ENCODE results near the gene KBTBD12. TPM values are rescaled to one million over a fixed set of nuclear protein-coding genes. Genes with fewer than 3 reads are reported as not detected.

Gene KBTBD12
- total and polyA plus RNA-seq, 10 of the 15 experiments (the other 5 are each of a cell fraction or from before 2014, with no cell fraction given) = 0.01 to 0.11 TPM; not detected in 8

DNA sequence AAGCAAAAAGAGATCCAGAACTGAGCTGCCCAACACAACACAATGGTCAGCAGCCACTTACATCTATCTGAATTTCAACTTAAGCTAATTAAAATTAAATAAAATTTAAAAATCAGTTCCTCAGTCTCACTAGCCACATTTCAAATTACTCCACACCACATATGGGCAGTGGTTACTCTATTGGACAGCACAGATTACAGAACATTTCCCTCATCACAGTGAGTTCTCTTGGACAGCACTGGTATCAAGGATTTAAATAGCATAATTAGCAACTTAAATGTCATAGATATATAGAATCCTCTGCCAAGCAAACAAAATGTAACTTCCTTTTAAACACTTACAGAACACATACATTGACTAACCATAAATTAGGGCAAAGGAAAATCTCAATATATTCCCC lies 64.4 kb downstream of the KBTBD12 start (continued):
- TF ChIP-seq YBX1 (IDR thresholded peaks at IDR 0.05) (no peak), MLLT1 (IDR thresholded peaks at IDR 0.05) (no peak), RAD21 (IDR thresholded peaks at IDR 0.05; ENCODE audit: insufficient read depth, low read depth, low read length) (no peak), POU2F2 (IDR thresholded peaks at IDR 0.05; ENCODE audit: borderline replicate concordance, low read depth, low read length) (no peak), MTA3 (IDR thresholded peaks at IDR 0.05; ENCODE audit: borderline replicate concordance, low read length) (no peak)

DNA sequence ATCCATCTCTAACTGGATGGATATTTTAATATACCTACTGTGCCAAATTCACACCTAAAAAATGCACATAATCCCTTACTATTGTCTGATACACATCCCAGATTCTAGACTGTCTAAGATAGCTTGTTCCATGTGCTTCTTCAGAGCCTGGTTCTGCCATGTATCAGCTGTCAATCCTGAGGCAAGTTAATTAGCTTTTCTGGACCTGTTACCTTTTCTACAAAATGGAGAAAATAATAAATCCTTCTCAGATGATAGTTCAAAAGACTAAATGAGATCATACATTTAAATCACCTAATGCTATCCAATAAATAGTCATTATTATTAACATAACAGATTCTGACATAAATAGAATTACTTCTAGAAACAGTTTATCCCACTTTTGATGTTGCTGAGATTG lies 66.1 kb downstream of the KBTBD12 start:
- H3K9ac ChIP-seq (ENCODE audit: control insufficient read depth, insufficient read depth, low read length) = no peak overlapping the region
- ChIA-PET SMC1A (ENCODE audit: uncharacterized antibody, unreplicated experiment) (no interaction called here), CTCF (no interaction called here), POLR2A (no interaction called here), RAD21 (ENCODE audit: unreplicated experiment) (no interaction called here)
- intact Hi-C loops (cut with micrococcal nuclease; ENCODE audit: unreplicated experiment) (no loop called here), in situ Hi-C loops (cut with MboI) (no loop called here)
- no peak overlapping the region for H3K27ac ChIP-seq (ENCODE audit: control insufficient read depth, insufficient read depth)
- no peaks in the 10 kb centered on the region for H3K4me1 ChIP-seq (ENCODE audit: control insufficient read depth, insufficient read depth, low read length)
- no peak for TF ChIP-seq SMARCA5 (IDR thresholded peaks at IDR 0.05)
- TF ChIP-seq, protein P1, sequence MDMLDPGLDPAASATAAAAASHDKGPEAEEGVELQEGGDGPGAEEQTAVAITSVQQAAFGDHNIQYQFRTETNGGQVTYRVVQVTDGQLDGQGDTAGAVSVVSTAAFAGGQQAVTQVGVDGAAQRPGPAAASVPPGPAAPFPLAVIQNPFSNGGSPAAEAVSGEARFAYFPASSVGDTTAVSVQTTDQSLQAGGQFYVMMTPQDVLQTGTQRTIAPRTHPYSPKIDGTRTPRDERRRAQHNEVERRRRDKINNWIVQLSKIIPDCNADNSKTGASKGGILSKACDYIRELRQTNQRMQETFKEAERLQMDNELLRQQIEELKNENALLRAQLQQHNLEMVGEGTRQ (IDR thresholded peaks at IDR 0.05; ENCODE audit: borderline replicate concordance, low read depth, low read length) = no peak
- TF ChIP-seq DPF2 (IDR thresholded peaks at IDR 0.05) = no peak
- TF ChIP-seq NFXL1 (IDR thresholded peaks at IDR 0.05; ENCODE audit: borderline replicate concordance) = no peak
- no peak for TF ChIP-seq ZNF274 (IDR thresholded peaks at IDR 0.05; ENCODE audit: insufficient read depth, insufficient read length)
- TF ChIP-seq RCOR1 (conservative IDR thresholded peaks at IDR 0.05; ENCODE audit: low read depth, low read length) = no peak
- TF ChIP-seq JUND (IDR thresholded peaks at IDR 0.05; ENCODE audit: low read depth, low read length) = no peak
- TF ChIP-seq, protein P2, sequence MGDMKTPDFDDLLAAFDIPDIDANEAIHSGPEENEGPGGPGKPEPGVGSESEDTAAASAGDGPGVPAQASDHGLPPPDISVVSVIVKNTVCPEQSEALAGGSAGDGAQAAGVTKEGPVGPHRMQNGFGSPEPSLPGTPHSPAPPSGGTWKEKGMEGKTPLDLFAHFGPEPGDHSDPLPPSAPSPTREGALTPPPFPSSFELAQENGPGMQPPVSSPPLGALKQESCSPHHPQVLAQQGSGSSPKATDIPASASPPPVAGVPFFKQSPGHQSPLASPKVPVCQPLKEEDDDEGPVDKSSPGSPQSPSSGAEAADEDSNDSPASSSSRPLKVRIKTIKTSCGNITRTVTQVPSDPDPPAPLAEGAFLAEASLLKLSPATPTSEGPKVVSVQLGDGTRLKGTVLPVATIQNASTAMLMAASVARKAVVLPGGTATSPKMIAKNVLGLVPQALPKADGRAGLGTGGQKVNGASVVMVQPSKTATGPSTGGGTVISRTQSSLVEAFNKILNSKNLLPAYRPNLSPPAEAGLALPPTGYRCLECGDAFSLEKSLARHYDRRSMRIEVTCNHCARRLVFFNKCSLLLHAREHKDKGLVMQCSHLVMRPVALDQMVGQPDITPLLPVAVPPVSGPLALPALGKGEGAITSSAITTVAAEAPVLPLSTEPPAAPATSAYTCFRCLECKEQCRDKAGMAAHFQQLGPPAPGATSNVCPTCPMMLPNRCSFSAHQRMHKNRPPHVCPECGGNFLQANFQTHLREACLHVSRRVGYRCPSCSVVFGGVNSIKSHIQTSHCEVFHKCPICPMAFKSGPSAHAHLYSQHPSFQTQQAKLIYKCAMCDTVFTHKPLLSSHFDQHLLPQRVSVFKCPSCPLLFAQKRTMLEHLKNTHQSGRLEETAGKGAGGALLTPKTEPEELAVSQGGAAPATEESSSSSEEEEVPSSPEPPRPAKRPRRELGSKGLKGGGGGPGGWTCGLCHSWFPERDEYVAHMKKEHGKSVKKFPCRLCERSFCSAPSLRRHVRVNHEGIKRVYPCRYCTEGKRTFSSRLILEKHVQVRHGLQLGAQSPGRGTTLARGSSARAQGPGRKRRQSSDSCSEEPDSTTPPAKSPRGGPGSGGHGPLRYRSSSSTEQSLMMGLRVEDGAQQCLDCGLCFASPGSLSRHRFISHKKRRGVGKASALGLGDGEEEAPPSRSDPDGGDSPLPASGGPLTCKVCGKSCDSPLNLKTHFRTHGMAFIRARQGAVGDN (IDR thresholded peaks at IDR 0.05) = no peak
- TF ChIP-seq NR2F1 (conservative IDR thresholded peaks at IDR 0.05) = no peak
- TF ChIP-seq JUNB (IDR thresholded peaks at IDR 0.05) = no peak
- TF ChIP-seq TCF7 (IDR thresholded peaks at IDR 0.05; ENCODE audit: borderline replicate concordance) = no peak
- no peak for TF ChIP-seq TARDBP (IDR thresholded peaks at IDR 0.05; ENCODE audit: borderline replicate concordance)
- TF ChIP-seq MTA3 (IDR thresholded peaks at IDR 0.05; ENCODE audit: borderline replicate concordance, low read length) = no peak
- BruUV-seq (replicated peaks) = no TSS peak
- no peaks in the 10 kb centered on the region for H3K36me3 ChIP-seq (ENCODE audit: control insufficient read depth in 2 of 2, insufficient read depth in 2 of 2, low read length in 1 of 2)
- no peaks in the 10 kb centered on the region for H4K20me1 ChIP-seq (ENCODE audit: control insufficient read depth, insufficient read depth)
- H3K4me3 ChIP-seq = no peak overlapping the region
- ATAC-seq = no peak
- DNase-seq (ENCODE audit: low read depth, low spot score) = no peak
- H2AFZ ChIP-seq (ENCODE audit: control insufficient read depth, low read depth, low read length) = no peak overlapping the region
- peaks cover 0 to 3% of the 10 kb centered on the region in 2 experiments; a peak in 1 of 4 replicates for H3K27me3 ChIP-seq (replicated peaks in 1 of 2; ENCODE audit: control insufficient read depth in 2 of 2, insufficient read depth in 2 of 2, low read length in 1 of 2)
- no peak overlapping the region for H3K4me2 ChIP-seq (ENCODE audit: control insufficient read depth, insufficient read depth)
- no peaks in the 10 kb centered on the region for H3K9me3 ChIP-seq (replicated peaks; ENCODE audit: control insufficient read depth, insufficient read depth, low read length)
- no peak for FAIRE-seq
- no peaks in the 10 kb centered on the region for H3K79me2 ChIP-seq (ENCODE audit: control insufficient read depth, insufficient read depth, low read length)

Data from GM12878 (cell line).